HEK293T (cell line): Measurements from ENCODE around the gene SPTLC3.

Experiments
- CTCF ChIA-PET: fragments of 350-600 bp; formaldehyde crosslinking; extraction: SDS; loops from one replicate; lab custom pipeline; 2021; ENCODE audit warnings: antibody characterized with exemption, inconsistent platforms; lab: Yijun Ruan, JAX
- POLR2A ChIA-PET: fragments of 350-600 bp; formaldehyde crosslinking; extraction: SDS; loops from one replicate; lab custom pipeline; 2020; ENCODE audit warnings: antibody characterized with exemption, inconsistent platforms; lab: Yijun Ruan, JAX
- DNase-seq: peaks from one replicate; pipeline ENCODE4 v3.0.0; 2012; ENCODE audit warnings: mixed read lengths; ENCODE audit errors: extremely low spot score
- ARNT ChIP-seq: fragments of 450-650 bp; IDR thresholded peaks from 2 replicates; pipeline ENCODE4 v1.6.1; 2017; ENCODE audit warnings: mild to moderate bottlenecking
- BHLHE40 ChIP-seq: fragments of 450-650 bp; IDR thresholded peaks from 2 replicates; pipeline ENCODE4 v1.6.1; 2016; ENCODE audit warnings: mild to moderate bottlenecking, moderate library complexity, borderline replicate concordance
- CTBP1 ChIP-seq: fragments of 450-650 bp; IDR thresholded peaks from 2 replicates; pipeline ENCODE4 v1.6.1; 2016; ENCODE audit warnings: borderline replicate concordance
- ELF4 ChIP-seq: fragments of 450-650 bp; IDR thresholded peaks from 2 replicates; pipeline ENCODE4 v1.6.1; 2017; ENCODE audit warnings: antibody characterized with exemption
- FOXA1 ChIP-seq: fragments of 450-650 bp; IDR thresholded peaks from 2 replicates; pipeline ENCODE4 v1.6.1; 2016; ENCODE audit warnings: mild to moderate bottlenecking
- FOXK2 ChIP-seq: fragments of 450-650 bp; IDR thresholded peaks from 2 replicates; pipeline ENCODE4 v1.6.1; 2016; ENCODE audit warnings: mild to moderate bottlenecking
- FOXM1 ChIP-seq: fragments of 450-650 bp; IDR thresholded peaks from 2 replicates; pipeline ENCODE4 v1.6.1; 2017; ENCODE audit warnings: mild to moderate bottlenecking, borderline replicate concordance
- HDGF ChIP-seq: fragments of 450-650 bp; IDR thresholded peaks from 2 replicates; pipeline ENCODE4 v1.6.1; 2017; ENCODE audit warnings: antibody characterized with exemption, borderline replicate concordance
- L3MBTL2 ChIP-seq: fragments of 450-650 bp; conservative IDR thresholded peaks from 2 replicates; pipeline ENCODE4 v1.6.1; 2016; ENCODE audit warnings: mild to moderate bottlenecking
- LEF1 ChIP-seq: fragments of 450-650 bp; IDR thresholded peaks from 2 replicates; pipeline ENCODE4 v1.6.1; 2017; ENCODE audit warnings: mild to moderate bottlenecking, borderline replicate concordance
- NFRKB ChIP-seq: fragments of 450-650 bp; IDR thresholded peaks from 2 replicates; pipeline ENCODE4 v1.6.1; 2016; ENCODE audit warnings: mild to moderate bottlenecking, moderate library complexity
- PKNOX1 ChIP-seq: fragments of 450-650 bp; IDR thresholded peaks from 2 replicates; pipeline ENCODE4 v1.6.1; 2016
- SP1 ChIP-seq: fragments of 450-650 bp; IDR thresholded peaks from 2 replicates; pipeline ENCODE4 v1.6.1; 2017
- SUZ12 ChIP-seq: fragments of 450-650 bp; IDR thresholded peaks from 2 replicates; pipeline ENCODE4 v1.6.1; 2016; ENCODE audit warnings: mild to moderate bottlenecking
- TARDBP ChIP-seq: fragments of 450-650 bp; IDR thresholded peaks from 2 replicates; pipeline ENCODE4 v1.6.1; 2016
- ZNF384 ChIP-seq: fragments of 450-650 bp; IDR thresholded peaks from 2 replicates; pipeline ENCODE4 v1.6.1; 2016

SPTLC3 gene

GRCh38 chr20:13041574-13042457 is 33.0 kb downstream of the SPTLC3 start:
- no peak for TF ChIP-seq CTBP1
- TF ChIP-seq FOXK2, result no peak
- no peak for TF ChIP-seq FOXA1
- TF ChIP-seq HDGF, result no peak
- no peak for TF ChIP-seq PKNOX1
- no peak for TF ChIP-seq SP1
- TF ChIP-seq TARDBP, result no peak
- ChIA-PET CTCF (no interaction called here), POLR2A (no interaction called here)
- DNase-seq, result no peak

- DNase-seq, result no peak
- TF ChIP-seq PKNOX1 (no peak), FOXA1 (no peak), BHLHE40 (no peak), CTBP1 (no peak), FOXK2 (no peak), LEF1 (no peak), TARDBP (no peak)
- ChIA-PET CTCF (no interaction called here), POLR2A (no interaction called here)
Measured at GRCh38 chr20:13042458-13042794, 33.7 kb downstream of the SPTLC3 start.

GRCh38 chr20:13046409-13046808 is 37.6 kb downstream of the SPTLC3 start:
- no peak for DNase-seq
- ChIA-PET POLR2A (no interaction called here), CTCF (no interaction called here)
- no peak for TF ChIP-seq SP1
- no peak for TF ChIP-seq L3MBTL2
- no peak for TF ChIP-seq PKNOX1
- TF ChIP-seq TARDBP, result no peak
- no peak for TF ChIP-seq LEF1
- no peak for TF ChIP-seq ZNF384
- TF ChIP-seq HDGF, result no peak
- TF ChIP-seq BHLHE40, result no peak
- no peak for TF ChIP-seq FOXK2
- TF ChIP-seq FOXM1, result no peak
- no peak for TF ChIP-seq CTBP1
- no peak for TF ChIP-seq SUZ12
- TF ChIP-seq NFRKB, result no peak
- no peak for TF ChIP-seq FOXA1
- no peak for TF ChIP-seq ELF4
- TF ChIP-seq ARNT, result no peak

- POLR2A ChIA-PET, result no interaction called here
- CTCF ChIA-PET, result no interaction called here
- no peak for DNase-seq
- no peak for TF ChIP-seq FOXK2
- TF ChIP-seq TARDBP, result no peak
- TF ChIP-seq FOXA1, result no peak
- TF ChIP-seq CTBP1, result no peak
- no peak for TF ChIP-seq ZNF384
- no peak for TF ChIP-seq PKNOX1
- no peak for TF ChIP-seq SUZ12
- TF ChIP-seq BHLHE40, result no peak
- no peak for TF ChIP-seq NFRKB
- no peak for TF ChIP-seq ARNT
- no peak for TF ChIP-seq ELF4
- no peak for TF ChIP-seq SP1
- no peak for TF ChIP-seq HDGF
- TF ChIP-seq LEF1, result no peak
- no peak for TF ChIP-seq FOXM1
- TF ChIP-seq L3MBTL2, result no peak
Measured at GRCh38 chr20:13054011-13054410, 45.2 kb downstream of the SPTLC3 start.

GRCh38 chr20:13058666-13059389 is 50.1 kb downstream of the SPTLC3 start:
- ChIA-PET CTCF (no interaction called here), POLR2A (no interaction called here)
- DNase-seq, result no peak
- TF ChIP-seq PKNOX1 (no peak), ZNF384 (no peak), HDGF (no peak), ELF4 (no peak), SP1 (no peak), FOXA1 (no peak), L3MBTL2 (no peak), SUZ12 (no peak), LEF1 (no peak), CTBP1 (no peak), FOXM1 (no peak), NFRKB (no peak), ARNT (no peak), FOXK2 (no peak), BHLHE40 (no peak), TARDBP (no peak)
